ENCODE measurements around the gene PELO. TPM values are rescaled to one million over a fixed set of nuclear protein-coding genes. Genes with fewer than 3 reads are reported as not detected.

PELO gene
- total RNA-seq, 2 donors from 2014 or later: 10.2 to 14.9 TPM

DNA sequence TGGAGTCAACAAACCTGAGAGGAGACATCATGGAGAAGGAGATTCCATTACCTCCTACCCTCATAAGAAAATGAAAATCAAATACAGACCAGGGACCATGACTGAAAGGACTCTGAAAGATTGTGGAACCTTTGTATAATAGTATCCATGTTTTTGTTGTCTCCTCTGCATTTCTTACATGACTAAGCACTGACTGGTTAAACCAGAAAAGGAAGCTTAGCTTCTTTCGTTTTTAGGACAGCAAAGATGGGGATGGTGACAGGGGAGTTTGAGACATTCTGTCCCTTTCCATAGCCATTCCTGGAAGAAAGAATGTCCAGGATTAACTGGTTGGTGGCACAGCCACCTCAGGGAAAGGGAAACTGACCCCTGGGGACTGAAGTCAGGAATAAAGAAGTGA lies 22.2 kb downstream of the PELO start:
- no peak overlapping the region for H3K4me3 ChIP-seq (ENCODE audit: low read length)
- TF ChIP-seq, protein P1, sequence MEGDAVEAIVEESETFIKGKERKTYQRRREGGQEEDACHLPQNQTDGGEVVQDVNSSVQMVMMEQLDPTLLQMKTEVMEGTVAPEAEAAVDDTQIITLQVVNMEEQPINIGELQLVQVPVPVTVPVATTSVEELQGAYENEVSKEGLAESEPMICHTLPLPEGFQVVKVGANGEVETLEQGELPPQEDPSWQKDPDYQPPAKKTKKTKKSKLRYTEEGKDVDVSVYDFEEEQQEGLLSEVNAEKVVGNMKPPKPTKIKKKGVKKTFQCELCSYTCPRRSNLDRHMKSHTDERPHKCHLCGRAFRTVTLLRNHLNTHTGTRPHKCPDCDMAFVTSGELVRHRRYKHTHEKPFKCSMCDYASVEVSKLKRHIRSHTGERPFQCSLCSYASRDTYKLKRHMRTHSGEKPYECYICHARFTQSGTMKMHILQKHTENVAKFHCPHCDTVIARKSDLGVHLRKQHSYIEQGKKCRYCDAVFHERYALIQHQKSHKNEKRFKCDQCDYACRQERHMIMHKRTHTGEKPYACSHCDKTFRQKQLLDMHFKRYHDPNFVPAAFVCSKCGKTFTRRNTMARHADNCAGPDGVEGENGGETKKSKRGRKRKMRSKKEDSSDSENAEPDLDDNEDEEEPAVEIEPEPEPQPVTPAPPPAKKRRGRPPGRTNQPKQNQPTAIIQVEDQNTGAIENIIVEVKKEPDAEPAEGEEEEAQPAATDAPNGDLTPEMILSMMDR (conservative IDR thresholded peaks at IDR 0.05): no peak
- WGBS, 2 experiments (ENCODE audit: insufficient coverage in 1 of 2, insufficient read length in 1 of 2): 74 to 100% methylated on average over 1 of the region's 1 CpG
- peaks cover 9% of the 10 kb centered on the region for H3K4me1 ChIP-seq (ENCODE audit: control insufficient read depth, insufficient read depth, low read length)
- no peaks in the 10 kb centered on the region for H3K36me3 ChIP-seq (ENCODE audit: control insufficient read depth, insufficient read depth, low read length)
- Mint-ChIP-seq H3K27ac (no peak overlapping the region), H3K9me3 (no peaks in the 10 kb centered on the region), H3K36me3 (ENCODE audit: low read depth) (no peaks in the 10 kb centered on the region), H3K4me1 (peaks cover 4% of the 10 kb centered on the region), H3K27me3 (ENCODE audit: insufficient read depth) (no peaks in the 10 kb centered on the region), H3K4me3 (no peak overlapping the region)
- no peaks in the 10 kb centered on the region for H3K9me3 ChIP-seq (ENCODE audit: control insufficient read depth, low read length)
- H3K27me3 ChIP-seq (ENCODE audit: control insufficient read depth, insufficient read depth, low read length, poor library complexity, severe bottlenecking): no peaks in the 10 kb centered on the region
- DNase-seq: no peak
- H3K9ac ChIP-seq (ENCODE audit: extremely low read depth, low read length, poor library complexity, severe bottlenecking): no peak overlapping the region
- no peak overlapping the region for H3K27ac ChIP-seq (ENCODE audit: low read depth, low read length)

DNA sequence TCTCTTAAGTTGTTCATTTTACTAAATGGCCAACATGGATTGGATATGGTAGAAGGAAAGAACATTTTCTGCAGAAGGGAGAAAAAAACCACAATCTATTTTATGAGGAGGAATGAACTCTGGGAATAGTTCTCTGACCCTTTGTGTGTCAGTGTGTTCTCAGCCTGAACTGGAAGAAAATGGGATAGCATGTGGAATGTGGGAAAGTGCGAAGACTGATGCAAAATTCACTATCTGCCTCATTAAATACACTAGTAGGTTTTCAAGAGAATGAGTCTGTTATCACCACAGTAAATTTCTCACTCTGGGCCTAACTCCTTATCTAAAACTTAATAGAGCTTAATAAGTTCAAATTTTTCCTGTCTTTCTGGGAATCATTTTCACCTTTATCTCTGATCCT lies 22.7 kb downstream of the PELO start:
- no peaks in the 10 kb centered on the region for H3K9me3 ChIP-seq (ENCODE audit: control insufficient read depth, low read length)
- 86% methylated on average over 1 of the region's 1 CpG; no CpG with 5 or more reads in 1 of the 2 experiments for WGBS, 2 experiments (ENCODE audit: insufficient coverage in 1 of 2, insufficient read length in 1 of 2)
- H3K27me3 ChIP-seq (ENCODE audit: control insufficient read depth, insufficient read depth, low read length, poor library complexity, severe bottlenecking): no peaks in the 10 kb centered on the region
- H3K4me3 ChIP-seq (ENCODE audit: low read length): no peak overlapping the region
- Mint-ChIP-seq H3K36me3 (ENCODE audit: low read depth) (no peaks in the 10 kb centered on the region), H3K4me1 (peaks cover 4% of the 10 kb centered on the region), H3K4me3 (no peak overlapping the region), H3K27ac (no peak overlapping the region), H3K27me3 (ENCODE audit: insufficient read depth) (no peaks in the 10 kb centered on the region), H3K9me3 (no peaks in the 10 kb centered on the region)
- H3K27ac ChIP-seq (ENCODE audit: low read depth, low read length): no peak overlapping the region
- no peak overlapping the region for H3K9ac ChIP-seq (ENCODE audit: extremely low read depth, low read length, poor library complexity, severe bottlenecking)
- TF ChIP-seq, protein P1 (conservative IDR thresholded peaks at IDR 0.05): no peak
- DNase-seq: no peak
- no peaks in the 10 kb centered on the region for H3K36me3 ChIP-seq (ENCODE audit: control insufficient read depth, insufficient read depth, low read length)
- peaks cover 9% of the 10 kb centered on the region for H3K4me1 ChIP-seq (ENCODE audit: control insufficient read depth, insufficient read depth, low read length)

DNA sequence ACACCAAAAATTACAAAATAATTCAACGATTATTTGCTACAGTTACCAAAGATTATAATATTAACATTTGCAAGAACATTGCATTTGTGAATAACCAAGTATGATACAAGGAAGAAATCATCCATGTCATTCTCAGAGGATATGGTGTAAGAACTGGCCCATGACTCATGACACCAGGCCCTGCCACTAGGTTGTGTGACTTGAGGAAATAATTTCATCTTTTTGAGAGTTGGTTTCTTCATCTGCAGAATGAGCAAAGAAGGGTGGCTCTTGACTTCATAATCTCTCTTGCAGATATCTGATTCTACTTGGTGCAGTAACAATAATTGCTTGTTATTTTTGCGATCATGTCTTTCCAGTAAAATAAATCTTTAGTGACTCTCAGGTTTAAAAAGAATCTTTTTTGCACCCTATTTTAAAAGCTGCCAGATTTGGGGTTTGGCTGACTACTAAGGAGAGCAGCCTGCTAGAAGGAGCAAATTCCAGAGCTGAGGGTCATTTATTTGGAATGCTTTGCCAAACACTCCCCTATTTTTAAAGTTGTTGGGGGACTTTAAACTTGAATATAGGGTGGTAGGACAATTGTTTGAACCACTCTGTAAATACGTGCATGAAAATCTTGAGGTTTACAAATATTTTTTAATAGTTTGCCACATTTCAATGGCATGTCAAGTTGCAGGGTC lies 23.5 kb downstream of the PELO start:
- H3K27ac Mint-ChIP-seq: no peak overlapping the region
- H3K9me3 Mint-ChIP-seq: no peaks in the 10 kb centered on the region
- TF ChIP-seq, protein P1 (conservative IDR thresholded peaks at IDR 0.05): no peak
- no peak overlapping the region for H3K4me3 Mint-ChIP-seq
- H3K9ac ChIP-seq (ENCODE audit: extremely low read depth, low read length, poor library complexity, severe bottlenecking): no peak overlapping the region
- H3K27me3 Mint-ChIP-seq (ENCODE audit: insufficient read depth): no peaks in the 10 kb centered on the region
- peaks cover 4% of the 10 kb centered on the region for H3K4me1 Mint-ChIP-seq
- no peaks in the 10 kb centered on the region for H3K9me3 ChIP-seq (ENCODE audit: control insufficient read depth, low read length)
- peaks cover 9% of the 10 kb centered on the region for H3K4me1 ChIP-seq (ENCODE audit: control insufficient read depth, insufficient read depth, low read length)
- H3K36me3 ChIP-seq (ENCODE audit: control insufficient read depth, insufficient read depth, low read length): no peaks in the 10 kb centered on the region
- no peak overlapping the region for H3K27ac ChIP-seq (ENCODE audit: low read depth, low read length)
- no peaks in the 10 kb centered on the region for H3K36me3 Mint-ChIP-seq (ENCODE audit: low read depth)
- no peaks in the 10 kb centered on the region for H3K27me3 ChIP-seq (ENCODE audit: control insufficient read depth, insufficient read depth, low read length, poor library complexity, severe bottlenecking)
- no peak overlapping the region for H3K4me3 ChIP-seq (ENCODE audit: low read length)
- DNase-seq: no peak
- WGBS, 2 experiments (ENCODE audit: insufficient coverage in 1 of 2, insufficient read length in 1 of 2): 67 to 93% methylated on average over 1 to 3 of the region's 3 CpGs
